ENCODE data around the gene TTYH2.

Gene TTYH2

GRCh38 chr17:74217888-74218287 is 4.5 kb downstream of the TTYH2 start:
- H3K27me3 Mint-ChIP-seq = no peaks in the 10 kb centered on the region
- no peak overlapping the region for H3K4me3 Mint-ChIP-seq
- peaks cover 40% of the 10 kb centered on the region for H3K4me1 Mint-ChIP-seq
- H3K27ac Mint-ChIP-seq = no peak overlapping the region
- H3K36me3 Mint-ChIP-seq = peaks cover 19% of the 10 kb centered on the region
- no peak for ATAC-seq
- peaks cover 3% of the 10 kb centered on the region for H3K9me3 Mint-ChIP-seq

- Mint-ChIP-seq H3K27ac (no peak overlapping the region), H3K36me3 (peaks cover 19% of the 10 kb centered on the region)
Measured at GRCh38 chr17:74218436-74218835, 5.1 kb downstream of the TTYH2 start.

GRCh38 chr17:74219576-74220133 is 6.3 kb downstream of the TTYH2 start:
- Mint-ChIP-seq H3K27me3 (no peaks in the 10 kb centered on the region), H3K36me3 (peaks cover 29% of the 10 kb centered on the region), H3K4me1 (peaks cover 25% of the 10 kb centered on the region), H3K4me3 (no peak overlapping the region), H3K27ac (no peak overlapping the region), H3K9me3 (peaks cover 3% of the 10 kb centered on the region)
- ATAC-seq = no peak

More at GRCh38 chr17:74218436-74218835, 5.1 kb downstream of the TTYH2 start:
- no peak overlapping the region for H3K4me3 Mint-ChIP-seq
- H3K27me3 Mint-ChIP-seq = no peaks in the 10 kb centered on the region
- peaks cover 35% of the 10 kb centered on the region for H3K4me1 Mint-ChIP-seq
- ATAC-seq = no peak
- peaks cover 3% of the 10 kb centered on the region for H3K9me3 Mint-ChIP-seq

- no peaks in the 10 kb centered on the region for H3K27me3 Mint-ChIP-seq
- peaks cover 35% of the 10 kb centered on the region for H3K36me3 Mint-ChIP-seq
Measured at GRCh38 chr17:74220219-74220618, 6.8 kb downstream of the TTYH2 start.

GRCh38 chr17:74220946-74221818 is 7.8 kb downstream of the TTYH2 start:
- Mint-ChIP-seq H3K27me3 (no peaks in the 10 kb centered on the region), H3K4me1 (peaks cover 9% of the 10 kb centered on the region), H3K36me3 (peaks cover 44% of the 10 kb centered on the region), H3K27ac (no peak overlapping the region), H3K4me3 (no peak overlapping the region), H3K9me3 (peaks cover 3% of the 10 kb centered on the region)
- ATAC-seq = no peak

More at GRCh38 chr17:74220219-74220618, 6.8 kb downstream of the TTYH2 start:
- no peak overlapping the region for H3K4me3 Mint-ChIP-seq
- H3K27ac Mint-ChIP-seq = no peak overlapping the region
- ATAC-seq = no peak
- H3K9me3 Mint-ChIP-seq = peaks cover 3% of the 10 kb centered on the region
- H3K4me1 Mint-ChIP-seq = peaks cover 19% of the 10 kb centered on the region

- Mint-ChIP-seq H3K9me3 (peaks cover 3% of the 10 kb centered on the region), H3K27ac (no peak overlapping the region), H3K4me3 (no peak overlapping the region), H3K4me1 (no peaks in the 10 kb centered on the region), H3K36me3 (peaks cover 41% of the 10 kb centered on the region), H3K27me3 (no peaks in the 10 kb centered on the region)
- ATAC-seq = no peak
Measured at GRCh38 chr17:74222399-74222798, 9.0 kb downstream of the TTYH2 start.

GRCh38 chr17:74223901-74224300 is 10.5 kb downstream of the TTYH2 start:
- H3K9me3 Mint-ChIP-seq = peaks cover 3% of the 10 kb centered on the region
- ATAC-seq = no peak
- no peak overlapping the region for H3K4me3 Mint-ChIP-seq
- H3K27me3 Mint-ChIP-seq = no peaks in the 10 kb centered on the region
- no peaks in the 10 kb centered on the region for H3K4me1 Mint-ChIP-seq
- peaks cover 47% of the 10 kb centered on the region for H3K36me3 Mint-ChIP-seq
- H3K27ac Mint-ChIP-seq = no peak overlapping the region

GRCh38 chr17:74224959-74225725 is 11.8 kb downstream of the TTYH2 start:
- H3K9me3 Mint-ChIP-seq = no peaks in the 10 kb centered on the region

GRCh38 chr17:74226252-74226651 is 12.9 kb downstream of the TTYH2 start:
- no peak overlapping the region for H3K4me3 Mint-ChIP-seq
- H3K36me3 Mint-ChIP-seq = peaks cover 44% of the 10 kb centered on the region
- H3K27ac Mint-ChIP-seq = no peak overlapping the region
- ATAC-seq = no peak
- H3K27me3 Mint-ChIP-seq = no peaks in the 10 kb centered on the region
- no peaks in the 10 kb centered on the region for H3K9me3 Mint-ChIP-seq
- H3K4me1 Mint-ChIP-seq = no peaks in the 10 kb centered on the region

More at GRCh38 chr17:74224959-74225725, 11.8 kb downstream of the TTYH2 start:
- H3K36me3 Mint-ChIP-seq = peaks cover 44% of the 10 kb centered on the region
- H3K27ac Mint-ChIP-seq = no peak overlapping the region
- ATAC-seq = no peak
- no peaks in the 10 kb centered on the region for H3K4me1 Mint-ChIP-seq
- H3K27me3 Mint-ChIP-seq = no peaks in the 10 kb centered on the region
- H3K4me3 Mint-ChIP-seq = no peak overlapping the region

GRCh38 chr17:74227271-74228080 is 14.1 kb downstream of the TTYH2 start:
- no peak overlapping the region for H3K4me3 Mint-ChIP-seq
- H3K4me1 Mint-ChIP-seq = no peaks in the 10 kb centered on the region
- no peak overlapping the region for H3K27ac Mint-ChIP-seq
- H3K36me3 Mint-ChIP-seq = peaks cover 43% of the 10 kb centered on the region
- no peak for ATAC-seq
- H3K27me3 Mint-ChIP-seq = no peaks in the 10 kb centered on the region
- H3K9me3 Mint-ChIP-seq = no peaks in the 10 kb centered on the region

GRCh38 chr17:74228306-74228978 is 15.1 kb downstream of the TTYH2 start:
- H3K27ac Mint-ChIP-seq = no peak overlapping the region
- peaks cover 5% of the 10 kb centered on the region for H3K4me1 Mint-ChIP-seq
- H3K9me3 Mint-ChIP-seq = no peaks in the 10 kb centered on the region
- H3K4me3 Mint-ChIP-seq = no peak overlapping the region
- no peak for ATAC-seq
- H3K36me3 Mint-ChIP-seq = peaks cover 44% of the 10 kb centered on the region
- no peaks in the 10 kb centered on the region for H3K27me3 Mint-ChIP-seq

- no peak overlapping the region for H3K27ac Mint-ChIP-seq
- ATAC-seq = no peak
- no peaks in the 10 kb centered on the region for H3K27me3 Mint-ChIP-seq
- H3K4me3 Mint-ChIP-seq = no peak overlapping the region
- peaks cover 22% of the 10 kb centered on the region for H3K36me3 Mint-ChIP-seq
- H3K4me1 Mint-ChIP-seq = peaks cover 14% of the 10 kb centered on the region
- no peaks in the 10 kb centered on the region for H3K9me3 Mint-ChIP-seq
Measured at GRCh38 chr17:74230896-74231295, 17.5 kb downstream of the TTYH2 start.

GRCh38 chr17:74231928-74232907 is 18.8 kb downstream of the TTYH2 start:
- Mint-ChIP-seq H3K36me3 (peaks cover 16% of the 10 kb centered on the region), H3K4me1 (peaks cover 14% of the 10 kb centered on the region)

More at GRCh38 chr17:74231928-74232907, 18.8 kb downstream of the TTYH2 start:
- ATAC-seq = no peak
- Mint-ChIP-seq H3K27me3 (no peaks in the 10 kb centered on the region), H3K27ac (no peak overlapping the region), H3K9me3 (no peaks in the 10 kb centered on the region), H3K4me3 (no peak overlapping the region)

All from stimulated activated memory B cell treated with anti-CD40 and anti-IgM and Interleukin-4, amounts not matched to agents 10 μg/mL and 1 μg/mL and 100 μg/mL, for 72 hours (primary cell).